SK-N-SH treated with all-trans-retinoic acid at 6 μM for 48 hours (cell line): ENCODE results near the gene NOTCH3.

Experiments
- ARNTL ChIP-seq: fragments of 450-650 bp; formaldehyde crosslinking; IDR thresholded peaks from 2 replicates; pipeline ENCODE4 v1.5.0; 2020; ENCODE audit warnings: low read depth, mild to moderate bottlenecking, moderate library complexity, borderline replicate concordance
- GLIS3 ChIP-seq: fragments of 250-450 bp; sonication (Bioruptor Pico); IDR thresholded peaks from 2 replicates; pipeline ENCODE4 v1.5.0; 2020; ENCODE audit warnings: mild to moderate bottlenecking, moderate library complexity
- ISL1 ChIP-seq: fragments of 250-450 bp; sonication (Bioruptor Pico); IDR thresholded peaks from 2 replicates; pipeline ENCODE4 v2.1.2; 2022; ENCODE audit warnings: mild to moderate bottlenecking, moderate library complexity
- OSR1 ChIP-seq: fragments of 250-450 bp; sonication (Bioruptor Pico); IDR thresholded peaks from 2 replicates; pipeline ENCODE4 v1.8.0; 2022; ENCODE audit warnings: moderate library complexity, mild to moderate bottlenecking, inconsistent platforms
- PPARA ChIP-seq: fragments of 250-450 bp; sonication (Bioruptor Pico); IDR thresholded peaks from 2 replicates; pipeline ENCODE4 v1.5.0; 2020; ENCODE audit warnings: mild to moderate bottlenecking, borderline replicate concordance
- RARB ChIP-seq: fragments of 250-450 bp; sonication (Bioruptor Pico); IDR thresholded peaks from 2 replicates; pipeline ENCODE4 v1.8.0; 2021; ENCODE audit warnings: mild to moderate bottlenecking, moderate library complexity
- SNAI2 ChIP-seq: fragments of 250-450 bp; sonication (Bioruptor Pico); IDR thresholded peaks from 2 replicates; pipeline ENCODE4 v1.5.0; 2020; ENCODE audit warnings: mild to moderate bottlenecking, moderate library complexity
- ZC3H10 ChIP-seq: fragments of 250-450 bp; sonication (Bioruptor Pico); IDR thresholded peaks from 2 replicates; pipeline ENCODE4 v1.5.1; 2021; ENCODE audit warnings: mild to moderate bottlenecking, moderate library complexity
- ZFP3 ChIP-seq: fragments of 250-450 bp; sonication (Bioruptor Pico); IDR thresholded peaks from 2 replicates; pipeline ENCODE4 v1.5.0; 2020; ENCODE audit warnings: mild to moderate bottlenecking, moderate library complexity
- TF ChIP-seq, protein P1 (sequence below): fragments of 250-450 bp; sonication (Bioruptor Pico); IDR thresholded peaks from 2 replicates; pipeline ENCODE4 v1.8.0; 2020; ENCODE audit warnings: mild to moderate bottlenecking, moderate library complexity, borderline replicate concordance
- TF ChIP-seq, protein P2 (sequence below): fragments of 250-450 bp; sonication (Bioruptor Pico); IDR thresholded peaks from 2 replicates; pipeline ENCODE4 v1.5.1; 2020; ENCODE audit warnings: low read depth, mild to moderate bottlenecking, moderate library complexity

DNA sequence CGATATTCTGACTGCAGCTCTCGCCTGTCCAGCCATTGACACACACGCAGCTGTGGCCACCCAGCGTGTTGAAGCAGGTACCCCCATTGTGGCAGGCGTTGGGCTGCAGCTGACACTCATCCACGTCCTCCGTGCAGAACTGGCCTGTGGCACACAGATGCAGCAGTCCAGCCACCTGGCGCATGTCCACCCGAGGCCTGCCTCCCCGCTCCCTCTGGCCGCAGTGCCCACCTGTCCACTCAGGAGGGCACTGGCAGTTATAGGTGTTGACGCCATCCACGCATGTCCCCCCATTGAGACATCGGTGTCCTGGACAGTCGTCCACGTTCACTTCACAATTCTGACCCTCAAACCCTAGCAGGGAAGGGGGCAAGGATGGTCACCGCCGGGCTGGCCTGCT lies 9.3 kb downstream of the NOTCH3 start:
- TF ChIP-seq PPARA (CRISPR knock-in tag): no peak
- TF ChIP-seq ZFP3 (CRISPR knock-in tag): no peak
- TF ChIP-seq ZC3H10 (CRISPR knock-in tag): no peak
- no peak for TF ChIP-seq SNAI2 (CRISPR knock-in tag)
- no peak for TF ChIP-seq OSR1
- TF ChIP-seq, protein P1, sequence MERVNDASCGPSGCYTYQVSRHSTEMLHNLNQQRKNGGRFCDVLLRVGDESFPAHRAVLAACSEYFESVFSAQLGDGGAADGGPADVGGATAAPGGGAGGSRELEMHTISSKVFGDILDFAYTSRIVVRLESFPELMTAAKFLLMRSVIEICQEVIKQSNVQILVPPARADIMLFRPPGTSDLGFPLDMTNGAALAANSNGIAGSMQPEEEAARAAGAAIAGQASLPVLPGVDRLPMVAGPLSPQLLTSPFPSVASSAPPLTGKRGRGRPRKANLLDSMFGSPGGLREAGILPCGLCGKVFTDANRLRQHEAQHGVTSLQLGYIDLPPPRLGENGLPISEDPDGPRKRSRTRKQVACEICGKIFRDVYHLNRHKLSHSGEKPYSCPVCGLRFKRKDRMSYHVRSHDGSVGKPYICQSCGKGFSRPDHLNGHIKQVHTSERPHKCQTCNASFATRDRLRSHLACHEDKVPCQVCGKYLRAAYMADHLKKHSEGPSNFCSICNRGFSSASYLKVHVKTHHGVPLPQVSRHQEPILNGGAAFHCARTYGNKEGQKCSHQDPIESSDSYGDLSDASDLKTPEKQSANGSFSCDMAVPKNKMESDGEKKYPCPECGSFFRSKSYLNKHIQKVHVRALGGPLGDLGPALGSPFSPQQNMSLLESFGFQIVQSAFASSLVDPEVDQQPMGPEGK (CRISPR knock-in tag): no peak
- no peak for TF ChIP-seq ISL1
- TF ChIP-seq, protein P2, sequence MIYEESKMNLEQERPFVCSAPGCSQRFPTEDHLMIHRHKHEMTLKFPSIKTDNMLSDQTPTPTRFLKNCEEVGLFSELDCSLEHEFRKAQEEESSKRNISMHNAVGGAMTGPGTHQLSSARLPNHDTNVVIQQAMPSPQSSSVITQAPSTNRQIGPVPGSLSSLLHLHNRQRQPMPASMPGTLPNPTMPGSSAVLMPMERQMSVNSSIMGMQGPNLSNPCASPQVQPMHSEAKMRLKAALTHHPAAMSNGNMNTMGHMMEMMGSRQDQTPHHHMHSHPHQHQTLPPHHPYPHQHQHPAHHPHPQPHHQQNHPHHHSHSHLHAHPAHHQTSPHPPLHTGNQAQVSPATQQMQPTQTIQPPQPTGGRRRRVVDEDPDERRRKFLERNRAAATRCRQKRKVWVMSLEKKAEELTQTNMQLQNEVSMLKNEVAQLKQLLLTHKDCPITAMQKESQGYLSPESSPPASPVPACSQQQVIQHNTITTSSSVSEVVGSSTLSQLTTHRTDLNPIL (CRISPR knock-in tag): no peak
- no peak for TF ChIP-seq RARB (CRISPR knock-in tag)
- TF ChIP-seq ARNTL (CRISPR knock-in tag): no peak
- no peak for TF ChIP-seq GLIS3
